GM18499 (cell line): ENCODE data around the gene BOD1L2.

Experiments used
- ATAC-seq: cut with Tn5 transposase; IDR thresholded peaks from one replicate; pipeline ENCODE4 v1.9.1; 2021; ENCODE audit warnings: moderate number of reproducible peaks; ENCODE audit not compliant: insufficient read depth, unreplicated experiment

BOD1L2 gene

DNA sequence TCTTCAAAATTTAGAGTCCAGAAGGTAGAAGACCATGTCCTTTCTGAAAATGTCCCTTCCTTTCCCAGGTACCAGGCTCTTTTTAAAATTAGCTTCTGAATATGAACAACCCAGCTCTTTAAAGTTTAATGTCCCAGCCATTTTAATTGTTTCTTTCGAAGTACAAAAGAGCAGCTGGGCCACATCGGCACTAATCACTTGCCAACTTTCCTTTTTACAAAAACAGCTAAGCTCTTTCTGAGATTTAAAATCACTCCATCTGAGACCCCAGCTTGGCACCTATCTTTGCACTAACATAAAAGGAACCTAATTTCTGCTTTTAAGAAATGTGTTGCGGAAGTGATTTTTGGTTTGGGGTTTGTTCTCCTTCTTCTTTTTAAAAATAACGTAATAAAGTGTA is 2.6 kb downstream of the BOD1L2 start:
- no peak for ATAC-seq

DNA sequence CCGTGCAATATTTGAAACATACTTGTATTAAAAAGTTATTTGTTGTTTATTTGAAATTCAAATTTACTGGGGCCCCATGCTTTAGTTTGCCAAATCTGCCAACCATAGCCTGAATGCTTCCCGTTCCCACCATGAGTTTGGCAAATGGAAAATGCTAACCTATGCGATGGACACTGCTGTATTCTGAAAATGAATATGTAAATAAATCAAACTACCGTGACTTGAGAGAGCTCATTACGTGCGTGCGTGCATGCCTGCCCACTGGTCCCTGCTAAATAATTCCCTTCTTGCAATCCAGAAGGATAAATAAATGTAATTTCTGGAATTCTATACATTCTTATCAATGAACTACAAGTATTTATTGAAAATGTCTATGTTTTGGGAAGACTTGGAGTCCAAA is 3.2 kb downstream of the BOD1L2 start:
- no peak for ATAC-seq

DNA sequence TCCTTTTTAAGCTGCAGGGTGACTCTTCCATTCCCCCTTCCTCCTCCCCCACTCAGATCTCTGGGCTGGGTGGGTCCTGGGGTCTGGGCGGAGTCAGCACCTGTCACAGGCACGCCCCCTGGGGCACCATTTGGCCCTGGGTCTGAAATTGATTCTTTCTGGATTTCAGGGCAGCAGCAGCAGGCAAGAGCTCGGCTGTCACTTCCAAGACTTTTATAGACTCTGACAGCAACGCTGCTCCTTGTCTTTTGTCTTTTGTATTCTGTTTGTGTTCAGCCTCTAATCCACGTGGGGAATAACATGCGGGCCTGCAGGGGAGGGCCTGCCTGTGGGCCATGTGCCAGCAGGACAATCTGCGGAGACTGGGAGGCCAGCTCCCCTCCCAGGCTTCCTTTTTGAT is 3.9 kb downstream of the BOD1L2 start:
- no peak for ATAC-seq

DNA sequence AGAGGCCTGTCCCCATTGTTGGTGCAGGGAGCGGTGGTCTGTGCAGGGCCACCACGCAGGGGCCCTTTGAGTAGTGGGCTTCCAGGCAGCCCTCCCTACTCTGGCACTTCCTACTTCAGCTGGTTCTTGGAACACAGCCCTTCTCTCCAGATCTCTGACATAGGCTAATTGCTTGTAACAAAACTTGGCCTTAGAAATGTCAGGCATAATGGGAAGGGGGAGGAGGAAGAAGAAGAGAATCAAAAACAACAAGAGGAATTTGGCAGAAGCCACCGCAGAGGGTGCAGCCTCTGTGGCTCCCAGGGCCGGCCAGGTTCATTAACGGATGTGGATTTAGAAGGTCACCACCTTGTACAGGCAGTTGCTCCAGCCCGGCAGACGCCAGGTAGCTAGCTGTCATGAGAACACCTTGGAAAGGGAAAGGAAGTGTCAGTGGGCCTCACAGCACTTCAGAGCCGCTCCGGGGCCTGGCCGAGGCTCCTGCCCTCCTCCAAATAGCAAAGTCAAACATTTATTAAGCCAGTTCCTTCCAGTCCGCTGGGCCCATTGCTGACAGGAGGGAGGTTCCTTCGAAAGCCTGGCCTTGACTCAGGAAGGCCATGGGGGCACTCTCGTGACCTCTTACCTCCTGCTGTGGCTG is 7.4 kb downstream of the BOD1L2 start:
- ATAC-seq: no peak

DNA sequence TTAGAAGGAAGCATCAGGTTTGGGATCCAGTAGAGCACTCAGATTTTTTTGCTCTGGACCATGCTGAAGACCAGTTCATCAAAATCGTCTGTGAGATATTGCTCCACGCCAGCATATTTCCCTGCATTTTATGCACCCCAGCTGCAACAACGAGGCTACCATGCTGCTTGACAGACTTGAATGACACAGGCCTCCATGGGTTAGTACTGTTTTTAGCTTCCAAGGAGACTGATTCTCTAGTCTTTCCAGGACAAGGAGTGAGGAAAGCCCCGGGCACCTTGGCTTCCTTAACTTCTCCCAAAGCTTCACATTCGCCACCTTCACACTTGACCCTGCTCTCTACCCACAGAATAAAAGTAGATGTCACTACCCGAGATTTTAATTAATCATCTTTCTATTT is 17.5 kb downstream of the BOD1L2 start:
- ATAC-seq: no peak

DNA sequence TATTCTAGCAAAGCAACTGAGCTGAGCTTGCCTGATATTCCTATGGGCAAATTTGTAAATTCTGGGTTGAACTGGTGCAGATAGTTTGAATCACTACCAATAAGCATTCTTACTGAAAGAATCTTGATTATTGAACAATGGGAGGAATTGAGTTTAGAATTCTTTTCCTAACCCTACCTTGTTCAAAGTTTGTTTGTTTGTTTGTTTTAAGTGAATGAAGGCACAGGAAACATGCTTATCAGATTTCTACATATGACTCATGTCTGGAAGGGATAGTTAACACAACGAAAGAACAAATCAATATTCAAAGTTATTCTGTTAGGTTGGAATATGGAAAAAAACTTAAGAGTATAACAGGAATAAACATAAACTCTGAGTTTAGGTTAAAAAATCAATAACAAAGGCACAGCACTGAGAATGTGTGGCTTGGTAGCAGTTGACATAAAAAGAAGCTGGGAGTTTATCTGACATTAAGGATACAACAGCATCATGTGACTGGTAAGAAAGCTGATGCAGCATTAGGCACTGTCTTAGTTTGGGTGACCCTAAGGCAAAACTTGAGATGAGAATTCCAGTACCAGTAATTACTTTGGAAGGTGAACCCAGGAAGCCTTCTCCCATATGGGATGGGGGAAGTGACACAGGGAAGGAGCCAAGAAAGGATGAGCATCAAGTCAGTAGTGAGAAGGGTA is 20.9 kb downstream of the BOD1L2 start:
- ATAC-seq: no peak

DNA sequence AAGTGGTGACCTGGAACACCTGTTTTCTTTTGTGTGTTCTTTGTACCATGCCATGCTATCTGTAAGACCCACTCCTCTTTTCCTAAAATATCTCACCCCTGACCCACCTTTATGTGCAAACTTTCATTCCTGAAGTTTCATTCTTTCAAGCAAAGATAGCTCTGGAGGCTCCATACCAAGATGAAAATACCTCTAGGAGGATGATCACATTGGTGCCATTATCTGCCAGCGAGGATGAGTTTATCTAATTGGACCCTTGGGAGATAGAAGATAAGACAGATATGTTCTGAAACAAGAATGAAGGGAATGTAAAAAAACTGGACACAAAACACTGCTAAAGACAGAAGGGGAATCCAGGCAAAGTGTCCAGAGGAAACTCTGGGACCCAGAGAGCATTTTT is 24.1 kb downstream of the BOD1L2 start:
- no peak for ATAC-seq

DNA sequence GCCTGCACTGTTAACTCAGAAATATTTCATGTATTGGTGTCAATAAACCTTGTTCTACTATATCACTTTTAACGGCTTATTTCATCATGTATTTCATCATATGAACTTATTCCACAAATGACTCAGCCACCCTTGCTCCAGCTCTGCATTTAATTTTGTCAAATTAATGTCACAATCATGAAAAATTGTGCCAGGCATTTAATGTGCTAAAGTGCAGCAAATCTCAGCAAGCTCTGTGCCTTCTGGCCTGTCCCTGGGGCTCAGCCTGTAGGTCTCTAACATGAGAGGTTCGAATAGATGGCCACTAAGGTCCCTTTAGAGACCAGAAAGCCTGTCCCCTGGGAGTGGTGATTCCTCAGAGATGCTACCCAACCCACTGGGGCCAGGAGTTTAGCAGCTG is 28.6 kb downstream of the BOD1L2 start:
- ATAC-seq: no peak

DNA sequence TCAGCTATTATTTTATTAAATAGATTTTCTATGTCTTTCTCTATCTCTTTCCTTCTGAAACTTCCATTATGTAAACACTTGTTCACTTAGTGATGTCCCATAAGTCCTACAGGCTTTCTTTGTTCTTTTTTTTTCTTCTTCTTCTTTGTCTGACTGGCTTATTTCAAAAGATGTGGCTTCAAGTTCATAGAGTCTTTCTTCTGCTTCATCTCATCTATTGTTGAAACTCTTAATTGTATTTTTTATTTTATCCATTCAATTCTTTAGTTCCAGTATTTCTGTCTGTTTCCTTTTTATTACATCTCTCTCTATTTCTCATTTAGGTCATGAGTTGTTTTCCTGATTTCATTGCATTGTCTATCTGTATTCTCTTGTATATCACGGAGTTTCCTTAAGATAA is 38.5 kb downstream of the BOD1L2 start:
- no peak for ATAC-seq

DNA sequence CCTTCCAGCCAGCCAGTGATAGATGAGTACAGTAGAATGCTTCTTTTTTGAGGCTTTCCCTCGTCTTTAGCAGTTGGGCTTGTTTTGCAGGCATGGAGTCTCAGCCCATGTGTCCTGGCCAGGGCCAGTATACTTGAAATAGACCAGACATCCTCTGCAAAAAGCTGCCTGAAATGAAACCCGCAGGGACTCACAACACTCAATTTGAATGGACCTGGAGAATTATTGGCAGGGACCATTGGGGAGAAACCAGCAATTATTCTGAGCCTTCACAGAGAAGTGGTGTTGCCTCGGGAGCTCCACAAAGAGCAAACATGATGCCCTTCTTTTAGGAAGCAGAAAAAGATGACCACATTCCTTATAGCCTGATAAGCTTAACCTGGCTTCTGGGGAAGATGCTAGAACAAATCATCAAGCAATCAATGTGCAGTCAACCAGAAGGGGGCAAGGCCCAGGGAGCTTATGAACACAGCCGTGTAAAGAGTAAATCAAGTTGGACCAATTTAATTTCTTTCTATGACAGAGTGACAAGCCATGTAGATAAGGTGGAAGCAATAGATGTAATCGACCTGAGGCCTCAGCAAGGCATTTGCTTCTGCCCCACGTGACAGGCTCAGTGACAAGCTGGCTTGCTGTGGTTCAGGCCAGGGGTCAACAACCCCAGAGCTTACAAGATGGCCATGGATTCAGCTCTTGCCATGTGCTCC is 42.1 kb downstream of the BOD1L2 start:
- no peak for ATAC-seq

DNA sequence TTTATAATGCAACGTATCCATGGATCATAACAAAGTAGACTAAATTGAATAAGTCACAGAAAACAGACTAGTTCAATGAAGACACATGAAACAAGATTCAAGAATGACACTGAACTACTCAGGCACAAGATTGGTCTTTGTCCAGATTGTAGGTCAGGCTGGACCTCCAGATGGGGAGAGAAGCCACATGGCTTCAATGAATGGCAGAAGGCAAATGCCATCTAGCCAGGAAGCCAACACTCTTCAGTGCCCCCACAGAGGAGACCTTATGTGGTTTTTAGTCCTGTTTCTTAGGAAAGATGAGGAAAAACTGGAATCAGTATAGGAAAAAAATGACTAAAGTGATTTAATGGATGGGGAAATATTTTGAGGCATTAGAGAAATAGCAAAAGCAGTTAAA is 43.1 kb downstream of the BOD1L2 start:
- ATAC-seq: no peak

DNA sequence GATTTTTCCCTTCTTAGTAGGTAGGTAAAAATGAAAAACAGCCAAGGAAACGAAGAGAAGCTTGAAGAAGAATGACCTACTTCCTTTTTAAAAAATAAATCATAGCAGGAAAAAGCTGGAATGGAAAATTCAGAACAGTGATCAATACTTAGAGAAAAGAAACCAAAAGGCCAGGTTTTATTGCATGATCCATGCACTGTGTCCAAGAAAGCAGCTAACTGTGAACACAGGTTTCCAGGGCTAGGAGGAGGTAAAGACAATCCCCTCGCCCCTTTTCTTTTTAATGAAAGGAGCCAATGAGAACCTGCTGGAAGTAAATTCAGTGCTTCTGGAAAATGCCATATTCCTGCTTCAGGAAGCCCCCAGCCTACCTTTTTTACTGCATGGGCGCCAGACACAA is 47.2 kb downstream of the BOD1L2 start:
- ATAC-seq: no peak

DNA sequence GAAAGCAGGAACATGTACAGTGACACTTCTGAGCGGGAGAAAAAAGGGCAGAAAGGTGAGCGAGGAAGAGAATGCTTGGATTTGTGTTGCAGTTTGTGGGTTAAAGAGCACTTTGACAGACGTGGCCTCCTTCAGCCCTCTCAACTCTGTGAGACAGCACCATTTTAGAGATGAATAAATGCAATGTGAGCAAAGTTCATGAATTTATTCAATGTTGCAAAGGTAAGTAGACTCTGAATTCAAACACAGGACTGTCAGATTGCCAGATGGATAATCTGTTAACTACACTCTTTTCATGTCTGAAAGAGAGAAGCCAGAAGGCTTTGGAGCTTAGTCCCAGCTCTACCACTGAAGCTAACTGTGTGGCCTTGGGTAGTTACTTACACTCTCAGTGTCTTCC is 47.7 kb downstream of the BOD1L2 start:
- no peak for ATAC-seq

DNA sequence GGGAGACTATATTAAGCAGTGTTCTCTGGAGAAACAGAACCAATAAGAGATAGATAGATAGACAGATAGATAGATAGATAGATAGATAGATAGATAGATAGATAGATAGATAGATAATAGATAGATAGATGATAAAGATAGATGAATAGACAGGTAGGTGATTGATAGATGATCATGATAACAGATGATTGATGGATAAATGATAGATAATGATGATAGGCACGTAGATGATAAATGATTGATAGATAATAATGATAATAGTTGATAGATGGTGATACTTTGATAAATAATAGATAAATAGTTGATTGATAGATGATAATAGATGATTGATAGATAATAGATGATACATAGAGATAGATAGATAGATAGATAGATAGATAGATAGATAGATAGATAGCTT is 48.5 kb downstream of the BOD1L2 start:
- no peak for ATAC-seq

DNA sequence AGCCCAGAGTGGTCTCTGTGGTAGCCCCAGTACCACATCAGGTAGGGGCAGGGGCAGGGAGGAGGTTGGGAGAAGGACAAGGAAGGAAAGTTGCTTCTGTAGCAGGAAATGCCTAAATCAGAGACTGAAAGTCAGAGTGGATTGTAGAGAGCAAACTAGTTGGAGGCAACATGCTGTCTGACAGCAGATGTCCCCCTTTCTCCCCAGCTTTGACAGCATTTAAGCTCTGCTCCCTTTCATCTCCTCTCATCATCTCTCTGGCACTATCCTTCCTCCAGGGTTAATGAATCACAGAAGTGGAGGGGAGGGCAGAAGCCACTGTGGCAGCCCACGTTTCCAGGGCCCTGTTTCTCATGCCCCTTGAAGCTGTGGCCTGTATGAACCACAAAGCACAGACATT is 50.4 kb downstream of the BOD1L2 start:
- no peak for ATAC-seq

DNA sequence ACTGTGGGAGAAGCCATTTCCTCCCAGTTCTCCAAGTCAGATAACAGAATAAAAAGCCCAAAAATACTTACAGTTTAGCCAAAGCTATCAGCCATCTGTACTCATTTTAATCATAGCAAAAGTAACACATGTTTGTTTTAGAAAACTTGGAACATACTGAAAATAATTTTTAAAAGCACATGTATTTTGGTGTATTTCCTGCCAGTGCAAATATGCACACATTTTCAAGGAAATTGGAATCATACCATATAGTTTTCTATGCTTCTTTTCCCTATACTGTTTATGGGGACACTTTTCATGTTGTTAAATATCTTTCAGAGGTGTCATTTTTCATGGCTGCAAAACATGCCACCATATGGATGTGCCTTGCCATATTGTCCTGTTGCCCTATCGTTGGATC is 51.2 kb downstream of the BOD1L2 start:
- no peak for ATAC-seq
